ENCODE data around the gene SUMO3. TPM values are rescaled to one million over a fixed set of nuclear protein-coding genes. Genes with fewer than 3 reads are reported as not detected.

SUMO3 gene
- total RNA-seq, 1 experiment from 2014 or later = 81.7 TPM

DNA sequence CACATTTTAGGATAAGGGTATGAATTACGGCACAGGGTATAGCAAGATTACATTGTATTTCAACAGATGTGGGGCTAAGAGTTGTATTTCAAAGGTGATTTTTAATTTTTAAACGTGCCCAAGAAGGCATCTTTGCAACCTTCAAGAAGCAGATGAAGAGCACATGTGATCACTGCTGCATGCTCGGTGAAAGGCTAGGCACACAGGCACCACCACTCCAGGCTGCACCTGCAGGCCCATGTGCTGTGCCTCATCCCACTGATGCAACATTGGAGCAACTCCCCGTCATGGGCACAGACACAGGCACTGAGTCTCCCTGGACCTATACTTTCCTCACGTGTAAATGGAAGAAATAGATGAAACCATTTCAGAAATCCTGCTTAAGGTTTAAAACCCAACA is 39.8 kb downstream of the SUMO3 start:
- no peak for DNase-seq (ENCODE audit: low spot score)
- H3K4me3 Mint-ChIP-seq = no peak overlapping the region
- H3K27me3 Mint-ChIP-seq (ENCODE audit: low read depth) = no peaks in the 10 kb centered on the region
- no peak for ATAC-seq
- POLR2A ChIA-PET = no interaction called here
- peaks cover under 1% of the 10 kb centered on the region for H3K9me3 Mint-ChIP-seq
- TF ChIP-seq ZNF232 (CRISPR knock-in tag; IDR thresholded peaks at IDR 0.05) = no peak
- no peak for TF ChIP-seq OVOL2 (CRISPR knock-in tag; IDR thresholded peaks at IDR 0.05; ENCODE audit: borderline replicate concordance)
- TF ChIP-seq MAX (CRISPR knock-in tag; IDR thresholded peaks at IDR 0.05) = peak; percentile 40; the same call in 1 of the 2 replicates
- CTCF ChIA-PET = no interaction called here
- H3K36me3 Mint-ChIP-seq = peaks cover 63% of the 10 kb centered on the region
- no peaks in the 10 kb centered on the region for H3K4me1 Mint-ChIP-seq
- peak overlapping the region; percentile 59 for H3K27ac Mint-ChIP-seq

- DNase-seq (ENCODE audit: low spot score) (no peak), ATAC-seq (no peak)
- POLR2A ChIA-PET = no interaction called here
- Mint-ChIP-seq H3K4me3 (no peak overlapping the region), H3K4me1 (no peaks in the 10 kb centered on the region), H3K9me3 (no peaks in the 10 kb centered on the region), H3K27me3 (ENCODE audit: low read depth) (no peaks in the 10 kb centered on the region), H3K36me3 (peaks cover 64% of the 10 kb centered on the region), H3K27ac (no peak overlapping the region; the same call in 1 of the 2 replicates)
- CTCF ChIA-PET = no interaction called here
- TF ChIP-seq ETV6 (CRISPR knock-in tag; IDR thresholded peaks at IDR 0.05) (no peak), SOX15 (CRISPR knock-in tag; IDR thresholded peaks at IDR 0.05) (no peak), HMGXB4 (CRISPR knock-in tag; IDR thresholded peaks at IDR 0.05) (no peak), EMX1 (CRISPR knock-in tag; IDR thresholded peaks at IDR 0.05) (no peak), KAT7 (CRISPR knock-in tag; IDR thresholded peaks at IDR 0.05; ENCODE audit: borderline replicate concordance) (no peak), CTCF (IDR thresholded peaks at IDR 0.05) (no peak), MYBL2 (CRISPR knock-in tag; IDR thresholded peaks at IDR 0.05) (no peak)
Measured at GRCh38 chr21:44774972-44775371, 42.9 kb downstream of the SUMO3 start.

DNA sequence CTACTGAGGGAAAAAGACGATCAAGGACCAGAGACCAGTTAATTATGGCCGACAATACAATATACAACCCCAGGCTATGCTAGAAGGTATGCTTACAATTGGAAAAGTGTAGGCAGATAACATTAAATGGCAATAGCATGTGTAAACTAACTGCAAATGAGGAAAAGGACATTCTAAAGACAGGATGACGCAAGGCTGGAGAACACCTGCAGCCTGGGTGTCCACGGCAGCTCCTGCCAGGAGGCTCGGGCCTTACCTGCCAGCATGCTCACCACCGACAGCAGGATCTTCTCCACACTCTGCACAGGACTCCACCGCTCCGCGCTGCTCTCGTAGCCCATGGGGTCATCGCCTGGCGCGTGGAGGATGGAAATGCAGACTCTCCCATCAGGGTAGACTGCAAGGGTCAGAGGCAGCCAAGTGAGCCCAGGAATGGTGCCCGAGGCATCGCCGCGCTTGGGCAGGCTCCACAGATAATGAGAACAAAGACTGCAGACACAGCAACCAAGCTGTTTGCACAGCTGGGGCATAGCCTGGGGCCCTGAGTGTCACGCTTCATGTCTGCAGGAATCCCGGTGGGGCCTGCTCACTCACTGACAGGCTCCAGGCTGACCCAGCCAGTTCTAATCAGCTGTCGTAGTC is 44.5 kb downstream of the SUMO3 start:
- CTCF ChIA-PET = no interaction called here
- ATAC-seq = no peak
- TF ChIP-seq CREM (CRISPR knock-in tag; IDR thresholded peaks at IDR 0.05) (no peak), MYBL2 (CRISPR knock-in tag; IDR thresholded peaks at IDR 0.05) (no peak), ZNF423 (CRISPR knock-in tag; IDR thresholded peaks at IDR 0.05) (no peak), CREB1 (CRISPR knock-in tag; IDR thresholded peaks at IDR 0.05) (no peak), ZNF425 (CRISPR knock-in tag; conservative IDR thresholded peaks at IDR 0.05) (no peak), AFF4 (CRISPR knock-in tag; IDR thresholded peaks at IDR 0.05; ENCODE audit: borderline replicate concordance) (no peak), ZNF416 (CRISPR knock-in tag; IDR thresholded peaks at IDR 0.05) (no peak), ZNF396 (CRISPR knock-in tag; IDR thresholded peaks at IDR 0.05; ENCODE audit: borderline replicate concordance) (no peak), ZNF138 (CRISPR knock-in tag; conservative IDR thresholded peaks at IDR 0.05) (no peak)
- TF ChIP-seq, protein P1, sequence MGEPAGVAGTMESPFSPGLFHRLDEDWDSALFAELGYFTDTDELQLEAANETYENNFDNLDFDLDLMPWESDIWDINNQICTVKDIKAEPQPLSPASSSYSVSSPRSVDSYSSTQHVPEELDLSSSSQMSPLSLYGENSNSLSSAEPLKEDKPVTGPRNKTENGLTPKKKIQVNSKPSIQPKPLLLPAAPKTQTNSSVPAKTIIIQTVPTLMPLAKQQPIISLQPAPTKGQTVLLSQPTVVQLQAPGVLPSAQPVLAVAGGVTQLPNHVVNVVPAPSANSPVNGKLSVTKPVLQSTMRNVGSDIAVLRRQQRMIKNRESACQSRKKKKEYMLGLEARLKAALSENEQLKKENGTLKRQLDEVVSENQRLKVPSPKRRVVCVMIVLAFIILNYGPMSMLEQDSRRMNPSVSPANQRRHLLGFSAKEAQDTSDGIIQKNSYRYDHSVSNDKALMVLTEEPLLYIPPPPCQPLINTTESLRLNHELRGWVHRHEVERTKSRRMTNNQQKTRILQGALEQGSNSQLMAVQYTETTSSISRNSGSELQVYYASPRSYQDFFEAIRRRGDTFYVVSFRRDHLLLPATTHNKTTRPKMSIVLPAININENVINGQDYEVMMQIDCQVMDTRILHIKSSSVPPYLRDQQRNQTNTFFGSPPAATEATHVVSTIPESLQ (CRISPR knock-in tag; IDR thresholded peaks at IDR 0.05) = no peak
- TF ChIP-seq, protein P2, sequence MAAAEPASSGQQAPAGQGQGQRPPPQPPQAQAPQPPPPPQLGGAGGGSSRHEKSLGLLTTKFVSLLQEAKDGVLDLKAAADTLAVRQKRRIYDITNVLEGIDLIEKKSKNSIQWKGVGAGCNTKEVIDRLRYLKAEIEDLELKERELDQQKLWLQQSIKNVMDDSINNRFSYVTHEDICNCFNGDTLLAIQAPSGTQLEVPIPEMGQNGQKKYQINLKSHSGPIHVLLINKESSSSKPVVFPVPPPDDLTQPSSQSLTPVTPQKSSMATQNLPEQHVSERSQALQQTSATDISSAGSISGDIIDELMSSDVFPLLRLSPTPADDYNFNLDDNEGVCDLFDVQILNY (CRISPR knock-in tag; IDR thresholded peaks at IDR 0.05) = no peak

More for the DNA sequence above, 44.5 kb downstream of the SUMO3 start:
- Mint-ChIP-seq H3K27ac (no peak overlapping the region), H3K36me3 (peaks cover 66% of the 10 kb centered on the region), H3K4me3 (no peak overlapping the region), H3K27me3 (ENCODE audit: low read depth) (no peaks in the 10 kb centered on the region), H3K4me1 (peaks cover 11% of the 10 kb centered on the region), H3K9me3 (no peaks in the 10 kb centered on the region)
- DNase-seq (ENCODE audit: low spot score) = no peak
- POLR2A ChIA-PET = no interaction called here
